HG02884 (cell line): Measurements from ENCODE around the gene PDE8B.

Source experiments
- ATAC-seq: cut with Tn5 transposase; IDR thresholded peaks from one replicate; pipeline ENCODE4 v1.9.1; 2021; ENCODE audit warnings: mild to moderate bottlenecking, moderate library complexity; ENCODE audit not compliant: unreplicated experiment

Gene PDE8B

GRCh38 chr5:77230727-77231470 lies 20.4 kb downstream of the PDE8B start:
- ATAC-seq: no peak

DNA sequence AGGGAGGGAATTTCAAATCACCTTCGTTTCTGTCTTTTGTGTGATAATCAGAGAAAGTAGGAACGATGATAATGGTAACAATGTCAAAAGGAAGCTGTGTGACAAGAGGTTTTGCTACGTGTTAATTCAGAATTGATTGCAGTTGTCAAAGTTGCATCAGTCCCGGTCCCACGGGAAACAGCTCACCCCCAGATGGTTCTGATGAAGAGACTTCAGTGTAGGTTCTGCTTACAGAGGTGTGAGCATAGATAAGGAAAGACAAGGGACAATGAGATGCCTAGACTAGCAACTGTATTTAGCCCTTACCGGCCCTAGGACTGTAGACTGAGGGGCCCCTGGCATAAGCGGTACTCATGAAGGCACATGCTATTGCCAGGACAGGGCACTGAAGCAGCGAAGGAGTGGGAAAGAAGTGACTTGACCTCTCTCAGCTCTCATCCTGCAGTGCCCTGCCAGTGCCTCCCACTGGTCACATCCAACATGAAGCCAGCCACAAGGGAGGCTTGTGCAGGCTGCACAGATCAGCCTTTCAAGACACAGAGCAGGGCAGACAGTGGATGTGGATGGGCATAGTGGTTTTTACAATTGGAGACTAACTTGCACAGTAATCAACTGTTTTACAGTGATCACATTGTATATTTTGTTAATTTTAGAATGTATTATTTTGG lies 21.1 kb downstream of the PDE8B start:
- ATAC-seq: no peak

DNA sequence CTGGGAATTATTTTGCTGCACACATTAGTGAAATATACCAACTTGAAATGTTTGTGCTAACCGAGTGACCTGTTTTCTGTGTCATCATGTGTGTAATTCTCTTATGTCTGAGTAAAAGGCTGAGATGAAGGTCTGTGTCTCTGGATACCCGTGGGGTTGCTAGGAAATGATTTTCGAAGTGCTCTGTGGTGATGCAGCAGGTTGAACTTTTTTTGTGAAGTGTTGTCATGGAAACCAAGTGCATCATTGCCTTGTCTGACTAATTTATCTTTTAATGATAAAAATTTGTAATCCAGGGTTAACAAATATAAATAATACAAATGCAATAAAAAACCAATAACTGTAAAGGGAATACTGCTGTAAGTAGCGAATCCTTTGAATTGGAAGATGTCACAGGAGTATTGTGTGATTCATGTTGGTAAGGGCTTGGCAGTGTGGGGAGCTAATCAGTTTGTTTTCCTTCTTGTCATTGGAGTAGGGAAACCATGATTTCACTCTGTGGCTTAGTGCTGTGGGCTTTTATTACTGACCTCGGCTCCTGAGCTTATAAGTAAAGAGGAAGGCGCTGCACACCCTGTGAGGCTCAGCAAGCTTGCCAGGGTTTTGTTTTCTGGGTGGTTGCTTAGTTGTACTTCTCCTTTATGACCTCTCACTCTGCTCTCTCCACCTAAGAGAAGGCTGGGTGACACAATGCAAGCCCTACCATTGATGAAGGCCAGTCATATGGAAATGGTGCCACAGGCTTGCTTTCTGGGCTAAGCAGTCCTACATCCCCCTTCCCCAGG lies 22.3 kb downstream of the PDE8B start:
- no peak for ATAC-seq

DNA sequence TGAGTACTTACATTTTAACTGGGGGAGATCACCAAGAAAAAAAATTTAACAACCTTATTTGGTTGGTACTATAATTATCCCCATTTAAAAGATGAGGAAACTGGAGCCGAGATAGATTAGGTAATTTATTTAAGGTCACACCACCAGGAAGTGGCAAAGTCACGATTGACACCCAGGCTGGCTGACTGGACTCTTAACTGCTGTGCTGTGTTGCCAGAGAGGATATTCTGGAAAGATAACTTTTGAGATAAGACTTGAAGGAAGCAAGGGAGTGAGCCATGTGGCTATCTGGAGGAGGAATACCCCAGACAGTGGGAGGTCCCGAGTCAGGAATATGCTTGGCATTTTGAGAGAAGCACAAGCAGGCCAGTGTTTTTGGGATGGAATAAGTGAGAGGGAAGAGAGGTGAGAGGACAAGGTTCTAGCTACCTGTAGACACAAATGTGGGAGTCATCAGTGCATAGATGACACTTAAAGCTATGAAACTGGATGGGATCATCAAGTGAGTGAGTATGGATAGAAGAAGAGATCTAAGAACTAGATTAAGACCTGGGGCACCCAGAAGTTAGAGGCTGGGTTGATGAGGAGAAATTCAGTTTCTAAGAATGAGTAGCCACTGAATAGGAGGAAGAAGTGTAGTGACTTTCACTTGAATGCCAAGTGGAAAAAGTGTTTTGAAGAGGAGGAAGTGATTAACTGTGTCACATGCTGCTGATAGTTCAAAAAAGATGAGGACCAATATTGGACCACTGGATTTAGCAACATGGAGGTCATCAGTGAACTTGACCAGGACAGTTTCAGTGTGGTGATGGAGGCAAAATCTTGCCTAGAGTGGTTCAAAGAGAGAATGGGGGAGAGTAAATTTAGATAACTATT lies 25.6 kb downstream of the PDE8B start:
- ATAC-seq: no peak

- ATAC-seq: no peak
Observed at GRCh38 chr5:77239126-77239741, 28.8 kb downstream of the PDE8B start.

DNA sequence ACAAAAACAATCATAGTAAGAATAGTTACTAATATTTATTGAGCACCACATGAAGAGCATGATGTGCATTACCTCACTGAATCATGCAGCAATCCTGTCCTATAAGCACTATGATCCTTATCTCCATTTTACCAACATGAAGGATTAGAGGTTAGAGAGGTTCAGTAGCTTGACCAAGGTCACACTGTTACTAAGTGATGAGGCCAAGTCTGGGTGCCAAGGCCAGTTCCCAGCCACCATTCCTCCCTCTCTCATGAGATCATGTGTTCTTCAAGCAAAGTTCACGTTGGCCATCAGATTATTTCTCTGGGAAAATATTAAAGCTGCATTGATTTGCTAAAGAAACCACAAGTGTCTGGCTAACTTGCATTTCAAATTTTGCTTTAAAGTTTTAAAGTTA lies 31.0 kb downstream of the PDE8B start:
- ATAC-seq: no peak

- no peak for ATAC-seq
Observed at GRCh38 chr5:77249475-77249874, 39.0 kb downstream of the PDE8B start.

- no peak for ATAC-seq
Observed at GRCh38 chr5:77250021-77250420, 39.5 kb downstream of the PDE8B start.

DNA sequence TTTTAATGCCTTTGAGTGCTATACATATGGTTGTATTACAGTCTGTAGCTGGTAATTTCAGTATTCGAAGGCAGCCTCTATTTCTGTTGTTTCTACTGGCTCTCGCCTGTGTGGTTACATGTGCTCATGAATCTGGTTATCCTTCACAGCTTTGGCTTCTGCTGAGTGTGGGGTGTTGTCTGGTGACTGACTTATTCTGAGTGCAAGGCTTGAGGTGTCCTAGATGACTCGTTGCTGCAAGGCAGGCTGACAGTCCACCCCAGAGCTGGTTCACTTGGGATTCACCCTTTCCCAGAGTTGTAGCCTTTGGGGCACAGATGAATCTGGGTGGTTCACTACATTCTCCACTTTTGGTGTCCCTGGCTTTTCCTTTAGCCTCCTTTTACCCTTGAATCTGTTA lies 41.4 kb downstream of the PDE8B start:
- ATAC-seq: no peak

GRCh38 chr5:77255617-77256016 lies 45.1 kb downstream of the PDE8B start:
- ATAC-seq: no peak

- no peak for ATAC-seq
Observed at GRCh38 chr5:77256406-77256805, 45.9 kb downstream of the PDE8B start.

- no peak for ATAC-seq
Observed at GRCh38 chr5:77258652-77259051, 48.2 kb downstream of the PDE8B start.

DNA sequence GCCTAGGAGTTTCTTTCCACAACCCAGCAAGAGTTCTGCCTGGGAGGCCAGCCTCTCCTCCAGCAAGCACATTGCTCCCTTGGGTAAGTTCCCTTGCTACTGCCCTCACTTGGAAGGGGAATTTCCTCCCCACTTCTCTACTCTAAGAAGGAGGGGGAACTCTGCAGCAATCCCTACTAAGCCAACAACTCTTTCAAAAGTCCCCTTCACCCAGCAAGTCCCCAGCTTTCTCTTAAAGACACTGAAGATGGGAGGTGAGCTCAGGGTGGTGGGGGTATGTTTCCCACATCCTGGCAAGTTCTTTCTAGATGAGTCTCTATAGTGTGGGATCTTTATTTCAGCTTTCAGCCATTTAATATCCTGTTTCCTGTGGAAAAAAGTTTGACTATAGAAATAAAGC lies 49.0 kb downstream of the PDE8B start:
- ATAC-seq: no peak

GRCh38 chr5:77262697-77263096 lies 52.2 kb downstream of the PDE8B start:
- no peak for ATAC-seq

DNA sequence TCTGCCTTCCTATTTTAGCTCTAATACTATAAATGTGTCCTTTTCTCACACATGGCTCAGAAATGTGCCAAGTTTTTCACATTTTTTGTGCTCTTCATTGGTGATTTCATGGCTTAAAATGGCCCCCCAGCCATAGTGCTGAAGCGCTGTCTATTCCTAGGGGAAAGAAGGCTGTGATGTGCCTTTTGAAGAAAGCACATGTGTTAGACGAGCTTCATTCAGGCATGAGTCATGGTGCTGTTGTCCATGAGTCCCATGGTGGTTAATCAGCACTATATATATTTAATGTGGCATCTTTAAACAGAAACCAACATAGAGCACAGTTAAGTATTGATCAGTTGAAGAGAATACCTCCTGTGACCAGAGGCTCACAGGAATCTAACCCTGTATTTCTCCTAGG lies 55.8 kb downstream of the PDE8B start:
- no peak for ATAC-seq

DNA sequence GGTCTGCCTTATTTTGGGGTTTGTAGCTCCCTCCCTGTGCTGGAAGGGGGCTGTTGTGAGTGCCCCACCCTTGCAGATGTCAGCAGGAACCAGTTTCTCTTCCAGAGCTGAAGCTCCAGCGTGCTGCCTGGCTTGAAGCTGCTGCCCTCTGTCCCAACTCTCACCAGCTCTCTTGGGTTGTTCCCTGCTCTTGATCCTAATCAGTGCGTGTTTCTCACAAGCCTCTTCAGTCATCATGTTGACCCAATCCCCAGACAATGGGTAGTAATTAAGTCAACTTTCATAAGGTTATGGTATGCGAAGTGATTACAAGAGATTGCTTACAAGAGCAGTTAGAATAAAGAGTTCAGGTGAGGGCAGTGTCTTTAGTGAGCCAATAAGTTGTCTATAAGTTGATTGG lies 57.0 kb downstream of the PDE8B start:
- no peak for ATAC-seq

GRCh38 chr5:77272206-77272605 lies 61.7 kb downstream of the PDE8B start:
- no peak for ATAC-seq

GRCh38 chr5:77277759-77278158 lies 67.3 kb downstream of the PDE8B start:
- ATAC-seq: no peak

DNA sequence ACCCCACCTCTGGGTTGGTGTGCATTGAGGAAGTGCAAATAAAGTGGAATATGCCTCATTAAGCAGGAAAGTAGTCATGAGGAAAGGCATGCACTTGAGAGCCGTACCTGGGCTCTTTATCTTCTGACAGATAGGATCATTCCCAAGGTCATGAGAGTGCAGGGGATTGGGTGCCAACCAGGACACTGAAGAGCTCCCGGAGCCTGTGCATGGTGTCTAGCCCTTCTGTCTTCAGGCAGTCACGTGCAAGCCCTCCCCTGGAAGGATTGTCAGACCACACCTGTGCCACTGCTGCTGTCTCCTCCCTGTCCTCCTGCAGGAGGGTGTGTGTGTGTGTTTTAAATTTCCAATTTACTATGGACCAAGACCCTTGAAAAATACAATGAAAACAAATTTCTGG lies 69.6 kb downstream of the PDE8B start:
- no peak for ATAC-seq

GRCh38 chr5:77281969-77282336 lies 71.5 kb downstream of the PDE8B start:
- no peak for ATAC-seq
